HCT116 (cell line): ENCODE data around the gene STAG1. TPM values are rescaled to one million over a fixed set of nuclear protein-coding genes. Genes with fewer than 3 reads are reported as not detected.

Experiments
- ATAC-seq: fragments of 200-7000 bp; cut with Tn5 transposase; 2 replicates; pipeline ENCODE4 v1.9.1; 2020; ENCODE audit warnings: mild to moderate bottlenecking, moderate library complexity
- BruUV-seq: library from RNA; stranded (reverse); fragments of 400-500 nt; replicated peaks from 2 replicates; lab custom pipeline; 2021; lab: Mats Ljungman, UMichigan
- CTCF ChIA-PET: fragments of 300-600 bp; sonication (Branson Sonifier 250); formaldehyde crosslinking; loops from one replicate; lab custom pipeline; 2021; ENCODE audit warnings: antibody characterized with exemption; lab: Charles Lee
- POLR2A ChIA-PET: fragments of 300-600, 350-600 bp; sonication (Branson Sonifier 250); formaldehyde crosslinking; loops from one replicate; lab custom pipeline; 2021; ENCODE audit warnings: antibody characterized with exemption; lab: Charles Lee
- RAD21 ChIA-PET, 2 experiments: fragments of 300-600 bp; sonication (Branson Sonifier 250); formaldehyde crosslinking; loops; one replicate each; lab custom pipeline; 2023; ENCODE audit warnings: low total read pairs in 2 of 2; ENCODE audit not compliant: uncharacterized antibody in 2 of 2, unreplicated experiment in 2 of 2, low non-redundant PET in 1 of 2; lab: Charles Lee
- DNase-seq: peaks from one replicate; pipeline ENCODE4 v3.0.0-alpha.2; 2010; ENCODE audit warnings: low read depth, low spot score
- H2AFZ ChIP-seq: fragments of 200-600 bp; shearing (Covaris generic), sonication (generic); 2 replicates; pipeline ENCODE4 v1.6.1; 2017; ENCODE audit warnings: low read depth, mixed run types, mixed read lengths, antibody characterized with exemption, low read length; ENCODE audit not compliant: poor library complexity, severe bottlenecking
- H3K27ac ChIP-seq: 2 replicates; pipeline ENCODE4 v1.5.1; 2012; ENCODE audit warnings: low read depth, low read length
- H3K27me3 ChIP-seq: fragments of 200-600 bp; sonication (generic); 2 replicates; pipeline ENCODE4 v1.6.1; 2016; ENCODE audit warnings: mixed run types, low read length, mixed read lengths; ENCODE audit not compliant: insufficient read depth
- H3K36me3 ChIP-seq, 2 experiments: fragments of 200-500 bp in 1 of 2; fragments of 200-600 bp in 1 of 2; sonication (Bioruptor generic) in 1 of 2; sonication (generic) in 1 of 2; 2 replicates each; pipeline versions ENCODE4 v1.5.1 to v1.6.1; 2014 to 2016; ENCODE audit warnings: low read length in 2 of 2, inconsistent platforms in 1 of 2, mixed read lengths in 1 of 2, mixed run types in 1 of 2; ENCODE audit not compliant: insufficient read depth in 2 of 2, control insufficient read depth in 1 of 2
- H3K4me1 ChIP-seq, 2 experiments: fragments of 200-600 bp in 1 of 2; sonication (generic) in 1 of 2; 2 replicates each; pipeline versions ENCODE4 v1.5.1 to v1.6.1; 2012 to 2017; ENCODE audit warnings: low read length in 2 of 2, inconsistent platforms in 1 of 2, mild to moderate bottlenecking in 1 of 2, mixed read lengths in 1 of 2, mixed run types in 1 of 2, moderate library complexity in 1 of 2; ENCODE audit not compliant: insufficient read depth in 2 of 2, control insufficient read depth in 1 of 2
- H3K4me2 ChIP-seq: fragments of 200-600 bp; sonication (generic); 2 replicates; pipeline ENCODE4 v1.6.1; 2017; ENCODE audit warnings: mixed run types, low read length, mixed read lengths
- H3K4me3 ChIP-seq, 2 experiments: fragments of 200-600 bp in 1 of 2; sonication (generic) in 1 of 2; replicated peaks in 1 of 2; 2 replicates each; pipeline ENCODE4 v1.5.1; 2011 to 2016; ENCODE audit warnings: low read length in 2 of 2, control low read depth in 1 of 2, low read depth in 1 of 2, mild to moderate bottlenecking in 1 of 2, mixed read lengths in 1 of 2, mixed run types in 1 of 2
- H3K79me2 ChIP-seq: fragments of 200-600 bp; sonication (generic); 2 replicates; pipeline ENCODE4 v1.6.1; 2017; ENCODE audit warnings: mild to moderate bottlenecking, mixed run types, low read length, moderate library complexity, mixed read lengths; ENCODE audit not compliant: insufficient read depth
- H3K9ac ChIP-seq: fragments of 200-600 bp; sonication (generic); 2 replicates; pipeline ENCODE4 v1.6.1; 2016; ENCODE audit warnings: low read length, mixed read lengths
- H3K9me2 ChIP-seq: fragments of 200-600 bp; sonication (generic), shearing (Covaris generic); 2 replicates; pipeline ENCODE4 v1.6.1; 2017; ENCODE audit warnings: mixed run types, mild to moderate bottlenecking, moderate library complexity; ENCODE audit not compliant: insufficient read depth
- H3K9me3 ChIP-seq, 2 experiments: fragments of 200-500 bp in 1 of 2; fragments of 200-600 bp in 1 of 2; sonication (Bioruptor generic) in 1 of 2; sonication (generic) in 1 of 2; 2 replicates each; pipeline ENCODE4 v1.6.1; 2014 to 2017; ENCODE audit warnings: low read length in 2 of 2, mixed read lengths in 2 of 2, inconsistent platforms in 1 of 2, low read depth in 1 of 2, mild to moderate bottlenecking in 1 of 2, mixed run types in 1 of 2, moderate library complexity in 1 of 2; ENCODE audit not compliant: control insufficient read depth in 1 of 2, insufficient read depth in 1 of 2
- H4K20me1 ChIP-seq: fragments of 200-600 bp; sonication (generic), shearing (Covaris generic); 2 replicates; pipeline ENCODE4 v1.6.1; 2017; ENCODE audit warnings: mixed run types, mild to moderate bottlenecking, moderate library complexity; ENCODE audit not compliant: insufficient read depth
- ATF3 ChIP-seq: IDR thresholded peaks from 2 replicates; pipeline ENCODE4 v1.6.1; 2012
- ELF1 ChIP-seq: IDR thresholded peaks from 2 replicates; pipeline ENCODE4 v1.6.1; 2012; ENCODE audit warnings: low read depth, borderline replicate concordance
- EZH2 ChIP-seq: fragments of 200-600 bp; sonication (generic); IDR thresholded peaks from 2 replicates; pipeline ENCODE4 v1.6.1; 2017; ENCODE audit warnings: antibody characterized with exemption, mixed run types
- FOSL1 ChIP-seq: IDR thresholded peaks from 2 replicates; pipeline ENCODE4 v1.6.1; 2012; ENCODE audit warnings: low read depth
- MAX ChIP-seq: IDR thresholded peaks from 2 replicates; pipeline ENCODE4 v1.6.1; 2012
- POLR2A ChIP-seq: IDR thresholded peaks from 2 replicates; pipeline ENCODE4 v1.7.0; 2011; ENCODE audit warnings: borderline replicate concordance; ENCODE audit not compliant: insufficient read depth, insufficient read length; ENCODE audit errors: extremely low read depth
- RAD21 ChIP-seq: IDR thresholded peaks from 2 replicates; pipeline ENCODE4 v1.6.1; 2012; ENCODE audit warnings: low read depth, mild to moderate bottlenecking
- SIN3A ChIP-seq: IDR thresholded peaks from 2 replicates; pipeline ENCODE4 v1.6.1; 2012; ENCODE audit warnings: low read depth
- SRF ChIP-seq: IDR thresholded peaks from 2 replicates; pipeline ENCODE4 v1.6.1; 2012; ENCODE audit warnings: low read depth
- ZBTB33 ChIP-seq: IDR thresholded peaks from 2 replicates; pipeline ENCODE4 v1.6.1; 2011; ENCODE audit warnings: mild to moderate bottlenecking, low read length, moderate library complexity; ENCODE audit not compliant: insufficient replicate concordance; ENCODE audit errors: extremely low read depth
- intact Hi-C: fragments of 100-400 bp; cut with micrococcal nuclease; formaldehyde crosslinking; loops from 2 replicates; pipeline ENCODE4 v1.10.0; 2022
- total RNA-seq: library from RNA; stranded (reverse); gene quantifications from one replicate; pipeline ENCODE4 v1.2.1, GENCODE V29; 2021; ENCODE audit not compliant: unreplicated experiment

The STAG1 gene
- total RNA-seq, 1 experiment from 2014 or later = 29.4 TPM

- RAD21 ChIA-PET = no interaction called here
- Histone ChIP-seq H3K27me3 (no peaks in the 10 kb centered on the region), H4K20me1 (no peaks in the 10 kb centered on the region), H3K79me2 (peaks cover 79% of the 10 kb centered on the region), H3K9me2 (no peaks in the 10 kb centered on the region), H3K9ac (no peak overlapping the region), H3K9me3 (no peaks in the 10 kb centered on the region), H3K4me3 (no peak overlapping the region), H2AFZ (no peak overlapping the region), H3K4me1 (peaks cover 4 to 5% of the 10 kb centered on the region in 2 experiments), H3K36me3 (no peaks in the 10 kb centered on the region), H3K4me2 (no peak overlapping the region), H3K27ac (no peak overlapping the region)
- CTCF ChIA-PET = no interaction called here
- POLR2A ChIA-PET = no interaction called here
- no peak for ATAC-seq
- intact Hi-C loops = no loop called here
- TF ChIP-seq POLR2A (no peak), SRF (no peak), EZH2 (no peak), ZBTB33 (no peak), FOSL1 (no peak), MAX (no peak), ELF1 (no peak), SIN3A (no peak)
- no peak for DNase-seq
- BruUV-seq = no TSS peak
Observed at GRCh38 chr3:136642711-136643110, 109.5 kb downstream of the STAG1 start.

- TF ChIP-seq RAD21 (no peak), ATF3 (no peak), FOSL1 (no peak), SRF (no peak), POLR2A (no peak)
- H3K9me2 ChIP-seq = no peaks in the 10 kb centered on the region
- no peak overlapping the region for H3K4me2 ChIP-seq
- no peak for ATAC-seq
- CTCF ChIA-PET = no interaction called here
- H3K79me2 ChIP-seq = peaks cover 83% of the 10 kb centered on the region
- H3K27ac ChIP-seq = no peak overlapping the region
- POLR2A ChIA-PET = no interaction called here
- BruUV-seq = no TSS peak
- no peaks in the 10 kb centered on the region for H3K36me3 ChIP-seq
- RAD21 ChIA-PET = no interaction called here
- 0 out of 4 replicates have a peak, but pooled peaks cover under 1 to 4% of the 10 kb centered on the region in 2 experiments for H3K4me1 ChIP-seq
- intact Hi-C loops = no loop called here
- no peak overlapping the region for H3K4me3 ChIP-seq
- H3K9ac ChIP-seq = no peak overlapping the region
- 0 out of 2 replicates have a peak, but pooled peaks cover 4% of the 10 kb centered on the region for H4K20me1 ChIP-seq
- no peaks in the 10 kb centered on the region for H3K27me3 ChIP-seq
- DNase-seq = no peak
- no peak overlapping the region for H2AFZ ChIP-seq
- no peaks in the 10 kb centered on the region for H3K9me3 ChIP-seq
Observed at GRCh38 chr3:136639069-136639468, 113.1 kb downstream of the STAG1 start.
